Heart left ventricle (tissue), 13 donors: Measurements from ENCODE around the gene COX19.

Experiments
- POLR2A ChIP-seq, 2 donors: fragments of 450-650 bp; IDR thresholded peaks; one replicate each; pipeline ENCODE4 v1.6.1; 2017; ENCODE audit warnings: antibody characterized with exemption in 2 of 2, mild to moderate bottlenecking in 2 of 2, moderate library complexity in 2 of 2
- TF ChIP-seq, protein P1 (sequence below), 12 donors: fragments of 200-600 bp; sonication (generic) in 4 of 12; IDR thresholded peaks; one replicate each; pipeline versions ENCODE4 v1.5.0 to v1.8.0; 2018 to 2022; ENCODE audit warnings: antibody characterized with exemption in 12 of 12, mild to moderate bottlenecking in 5 of 12
- donor health status: ischemic (EF 13 %, LVEDD 7.1; RV severe dilation, severe dysfunction).
- donor health status: DM: no; HTN: yes; CAD: no.
- donor health status: DM: no; HTN: no; CAD: no.
- donor health status: ischemic (EF 25% LVEDD 6.9; RV normal size, moderate dysfunction).
- donor health status: ischemic (EF 25% LVEDD 5.7; RV mildly dilated, moderate dysfunction).
- donor health status: ischemic (EF 35%, LVEDD 5.7; RV mildly dilated, moderate dysfunction).
- donor health status: nonischemic (EF 11% LVEDD 7.7; RV severe dilation, severe dysfunction).
- donor health status: DM: yes; HTN: yes; CAD: no.
- donor health status: PGD.
- donor health status: ischemic (EF 29% LVEDD 5.4; RV normal size, mild dysfunction).
- donor health status: nonischemic (EF 23%, LVEDD 6.1; RV moderate dilation, normal function).

DNA sequence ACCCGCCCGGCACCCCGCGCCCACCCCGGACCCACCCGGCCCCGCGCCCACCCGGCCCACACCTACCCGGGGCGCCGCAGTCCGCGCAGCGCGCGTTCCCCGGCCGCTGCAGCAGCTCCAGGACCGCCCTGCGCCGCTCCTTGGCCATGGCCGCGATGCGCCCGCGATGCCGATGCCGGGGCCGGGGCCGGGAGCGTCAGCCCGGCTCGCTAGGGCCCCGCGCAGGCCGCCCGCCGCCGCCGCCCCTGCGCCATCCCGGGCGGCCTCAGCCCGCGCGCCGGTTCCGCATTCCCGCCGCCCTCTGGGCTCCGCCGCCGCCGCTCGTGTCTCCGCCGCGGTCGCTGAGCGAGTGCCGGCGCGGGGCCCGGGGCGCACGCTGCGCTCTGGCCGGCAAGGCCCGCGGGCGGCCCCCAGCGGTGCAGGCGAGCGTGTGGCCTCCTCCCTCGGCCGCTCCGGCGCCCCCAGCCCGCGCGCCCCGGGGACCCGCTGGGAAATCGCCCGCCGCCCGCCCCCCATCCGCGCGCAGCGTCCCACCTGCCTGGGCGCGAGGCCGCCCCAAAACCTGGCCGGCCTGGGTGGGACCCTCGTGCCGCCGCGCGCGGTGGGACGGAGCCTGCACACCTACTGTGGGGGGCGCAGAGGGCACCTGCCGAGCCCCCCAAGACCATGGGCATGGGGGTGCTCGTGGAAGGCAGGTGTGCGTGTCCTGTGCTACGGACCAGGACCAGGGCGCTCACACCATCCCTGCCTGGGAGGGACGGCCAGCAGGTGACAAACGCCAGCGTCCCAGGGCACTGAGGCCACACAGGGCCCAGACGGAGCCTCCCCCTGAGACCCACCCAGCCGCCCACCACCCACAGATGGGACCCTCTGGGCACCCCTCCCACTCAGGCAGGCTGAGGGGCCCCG lies 20.8 kb downstream of the COX19 start, which contains the start of gene ADAP1:
- TF ChIP-seq, protein P1, sequence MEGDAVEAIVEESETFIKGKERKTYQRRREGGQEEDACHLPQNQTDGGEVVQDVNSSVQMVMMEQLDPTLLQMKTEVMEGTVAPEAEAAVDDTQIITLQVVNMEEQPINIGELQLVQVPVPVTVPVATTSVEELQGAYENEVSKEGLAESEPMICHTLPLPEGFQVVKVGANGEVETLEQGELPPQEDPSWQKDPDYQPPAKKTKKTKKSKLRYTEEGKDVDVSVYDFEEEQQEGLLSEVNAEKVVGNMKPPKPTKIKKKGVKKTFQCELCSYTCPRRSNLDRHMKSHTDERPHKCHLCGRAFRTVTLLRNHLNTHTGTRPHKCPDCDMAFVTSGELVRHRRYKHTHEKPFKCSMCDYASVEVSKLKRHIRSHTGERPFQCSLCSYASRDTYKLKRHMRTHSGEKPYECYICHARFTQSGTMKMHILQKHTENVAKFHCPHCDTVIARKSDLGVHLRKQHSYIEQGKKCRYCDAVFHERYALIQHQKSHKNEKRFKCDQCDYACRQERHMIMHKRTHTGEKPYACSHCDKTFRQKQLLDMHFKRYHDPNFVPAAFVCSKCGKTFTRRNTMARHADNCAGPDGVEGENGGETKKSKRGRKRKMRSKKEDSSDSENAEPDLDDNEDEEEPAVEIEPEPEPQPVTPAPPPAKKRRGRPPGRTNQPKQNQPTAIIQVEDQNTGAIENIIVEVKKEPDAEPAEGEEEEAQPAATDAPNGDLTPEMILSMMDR (IDR thresholded peaks at IDR 0.05) = peak in 5 of 12 donors; percentile 4 to 41 (median 16)
- TF ChIP-seq POLR2A (IDR thresholded peaks at IDR 0.05) = no peak
